ENCODE measurements around the gene GP9.

DNA sequence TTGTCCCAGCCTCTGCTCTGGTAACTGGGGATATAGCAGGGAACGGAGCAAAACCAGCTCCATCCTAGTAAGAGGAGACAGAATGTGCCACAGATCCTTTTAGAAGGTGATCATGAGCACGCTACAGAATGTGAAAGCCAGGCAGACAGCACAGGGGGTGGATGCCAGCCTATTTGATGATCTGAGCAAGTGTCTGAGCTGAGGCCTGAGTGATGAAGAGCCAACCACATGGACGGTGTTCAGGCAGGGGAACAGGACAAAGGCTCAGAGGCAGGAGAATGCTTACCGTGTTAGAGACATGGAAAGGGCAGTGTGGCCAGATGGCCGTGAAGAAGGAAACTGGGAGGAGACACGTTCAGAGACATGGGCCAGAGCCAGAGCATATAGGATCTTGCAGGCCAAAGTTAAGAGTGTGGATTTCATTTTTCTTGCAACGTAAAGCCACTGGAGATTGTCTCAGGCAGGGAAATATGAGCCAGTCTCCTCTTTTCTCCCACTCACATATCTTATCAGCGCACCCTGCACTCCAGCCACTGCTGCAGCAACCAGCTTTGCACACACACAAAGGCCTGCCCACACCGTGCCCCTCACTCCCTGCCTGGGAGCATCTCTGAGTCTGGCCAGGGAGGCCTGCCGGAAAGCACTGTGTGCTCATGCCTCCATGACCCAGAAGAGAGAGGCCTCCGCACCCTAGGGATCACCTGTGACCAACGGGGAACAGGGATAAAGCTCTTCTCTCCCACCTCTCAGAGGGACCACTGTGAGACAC lies 41.0 kb downstream of the GP9 start:
- TF ChIP-seq POLR2A (IDR thresholded peaks at IDR 0.05; ENCODE audit: low read depth) = no peak
- TF ChIP-seq, protein P1, sequence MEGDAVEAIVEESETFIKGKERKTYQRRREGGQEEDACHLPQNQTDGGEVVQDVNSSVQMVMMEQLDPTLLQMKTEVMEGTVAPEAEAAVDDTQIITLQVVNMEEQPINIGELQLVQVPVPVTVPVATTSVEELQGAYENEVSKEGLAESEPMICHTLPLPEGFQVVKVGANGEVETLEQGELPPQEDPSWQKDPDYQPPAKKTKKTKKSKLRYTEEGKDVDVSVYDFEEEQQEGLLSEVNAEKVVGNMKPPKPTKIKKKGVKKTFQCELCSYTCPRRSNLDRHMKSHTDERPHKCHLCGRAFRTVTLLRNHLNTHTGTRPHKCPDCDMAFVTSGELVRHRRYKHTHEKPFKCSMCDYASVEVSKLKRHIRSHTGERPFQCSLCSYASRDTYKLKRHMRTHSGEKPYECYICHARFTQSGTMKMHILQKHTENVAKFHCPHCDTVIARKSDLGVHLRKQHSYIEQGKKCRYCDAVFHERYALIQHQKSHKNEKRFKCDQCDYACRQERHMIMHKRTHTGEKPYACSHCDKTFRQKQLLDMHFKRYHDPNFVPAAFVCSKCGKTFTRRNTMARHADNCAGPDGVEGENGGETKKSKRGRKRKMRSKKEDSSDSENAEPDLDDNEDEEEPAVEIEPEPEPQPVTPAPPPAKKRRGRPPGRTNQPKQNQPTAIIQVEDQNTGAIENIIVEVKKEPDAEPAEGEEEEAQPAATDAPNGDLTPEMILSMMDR (IDR thresholded peaks at IDR 0.05) = no peak
- TF ChIP-seq POLR2AphosphoS5 (IDR thresholded peaks at IDR 0.05) = no peak
